HL-60 (cell line): ENCODE data around the gene ZP4.

Source experiments
- CTCF ChIP-seq: IDR thresholded peaks from one replicate; pipeline ENCODE4 v1.5.1; 2011; ENCODE audit warnings: low read length, control low read depth, inconsistent platforms; ENCODE audit not compliant: insufficient read depth
- POLR2AphosphoS5 ChIP-seq: IDR thresholded peaks from 2 replicates; pipeline ENCODE4 v1.6.1; 2012; ENCODE audit warnings: low read depth
- REST ChIP-seq: IDR thresholded peaks from 2 replicates; pipeline ENCODE4 v1.6.1; 2012; ENCODE audit warnings: low read depth; ENCODE audit not compliant: insufficient replicate concordance

GRCh38 chr1:237858992-237859391, 31.7 kb downstream of the ZP4 start:
- TF ChIP-seq CTCF (no peak), POLR2AphosphoS5 (no peak), REST (no peak)
